K562 (cell line): ENCODE data around the gene ABCC11. TPM values are rescaled to one million over a fixed set of nuclear protein-coding genes. Genes with fewer than 3 reads are reported as not detected.

Experiments
- AFF4 ChIP-seq: sonication (generic); formaldehyde crosslinking; IDR thresholded peaks from 2 replicates; pipeline ENCODE4 v1.8.0; 2023; ENCODE audit warnings: mild to moderate bottlenecking, missing genetic modification reagents
- ETS1 ChIP-seq: conservative IDR thresholded peaks from 2 replicates; pipeline ENCODE4 v1.6.1; 2011; ENCODE audit warnings: low read depth, mild to moderate bottlenecking, low read length; ENCODE audit not compliant: control insufficient read depth
- FOXK1 ChIP-seq: sonication (generic); formaldehyde crosslinking; IDR thresholded peaks from 2 replicates; pipeline ENCODE4 v1.8.0; 2022; ENCODE audit warnings: missing genetic modification reagents, mild to moderate bottlenecking, borderline replicate concordance
- TBL1XR1 ChIP-seq, 2 experiments: IDR thresholded peaks; 2 replicates each; pipeline ENCODE4 v1.6.1; 2012; ENCODE audit warnings: improper control_type of control experiment in 2 of 2, low read length in 2 of 2, mild to moderate bottlenecking in 1 of 2
- ZNF12 ChIP-seq: sonication (generic); formaldehyde crosslinking; IDR thresholded peaks from 2 replicates; pipeline ENCODE4 v1.4.0; 2020; ENCODE audit warnings: mild to moderate bottlenecking, missing genetic modification reagents
- ZNF146 ChIP-seq: IDR thresholded peaks from one replicate; pipeline ENCODE4 v1.6.1; 2018; ENCODE audit warnings: missing compliant biosample characterization; ENCODE audit not compliant: unreplicated experiment
- ZNF184 ChIP-seq: sonication (generic); formaldehyde crosslinking; IDR thresholded peaks from 2 replicates; pipeline ENCODE4 v1.5.0; 2020; ENCODE audit warnings: missing genetic modification reagents
- ZNF41 ChIP-seq: fragments of 250-450 bp; sonication (Bioruptor Pico); conservative IDR thresholded peaks from 2 replicates; pipeline ENCODE4 v1.4.0; 2020; ENCODE audit warnings: mild to moderate bottlenecking
- ZNF449 ChIP-seq: fragments of 250-450 bp; sonication (Bioruptor Pico); IDR thresholded peaks from 2 replicates; pipeline ENCODE4 v1.8.0; 2022; ENCODE audit warnings: moderate library complexity, mild to moderate bottlenecking, inconsistent platforms
- polyA plus RNA-seq, 8 experiments: library from polyadenylated mRNA; depleted of rRNA in 4 of 8; stranded (reverse) in 5 of 8; unstranded in 3 of 8; fragments of >200 nt; fragmentation: Nextera tagmentation in 2 of 8; fragmentation: Illumina TruSeq in 1 of 8; extraction: Ambion mirVana in 2 of 8; extraction: Trizol in 1 of 8; gene quantifications; 2 replicates each; pipeline versions ENCODE4 v1.2.1 to v1.2.3, GENCODE V29; 2011 to 2014; ENCODE audit warnings: inconsistent platforms in 1 of 8, missing spikeins in 1 of 8
- total RNA-seq, 7 experiments: library from RNA; depleted of rRNA in 6 of 7; stranded (reverse); fragments of >200 nt in 6 of 7; fragmentation: Illumina TruSeq in 2 of 7; extraction: Trizol in 2 of 7; gene quantifications; 2 replicates each; pipeline versions ENCODE4 v1.2.1 to v1.2.3, GENCODE V29; 2011 to 2021; ENCODE audit warnings: low replicate concordance in 1 of 7

The ABCC11 gene
- total and polyA plus RNA-seq, 9 of the 15 experiments (the other 6 are each of a cell fraction or from before 2014, with no cell fraction given): 0.04 to 0.14 (median 0.04) TPM; not detected in 6

DNA sequence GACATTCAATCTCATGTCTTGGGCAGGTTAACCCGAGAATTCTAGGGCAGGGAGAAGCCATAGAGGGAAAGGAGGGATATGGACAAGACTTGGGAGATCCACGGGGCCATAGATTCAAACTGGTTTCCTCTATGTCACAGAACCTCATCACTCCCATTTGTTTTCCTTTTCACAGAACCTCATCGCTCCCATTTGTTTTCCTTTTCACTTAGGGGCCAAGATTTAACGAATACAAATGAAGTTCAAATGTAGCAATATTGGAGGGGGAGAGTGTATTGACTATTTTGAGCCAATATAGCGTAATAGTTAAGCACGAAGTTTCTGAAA lies 42.6 kb downstream of the ABCC11 start (continued):
- no peak for TF ChIP-seq ZNF449
- TF ChIP-seq TBL1XR1 (IDR thresholded peaks at IDR 0.05; ENCODE audit: low read length in 2 of 2): no peak
- no peak for TF ChIP-seq ZNF146 (CRISPR knock-in tag)
- TF ChIP-seq ZNF12: no peak
- TF ChIP-seq ZNF184: no peak
- TF ChIP-seq ZNF41 (CRISPR knock-in tag): no peak
- no peak for TF ChIP-seq AFF4
- TF ChIP-seq ETS1: no peak
- TF ChIP-seq FOXK1 (CRISPR knock-in tag): no peak
- TF ChIP-seq, all 486 proteins: peak for 0
